GM19025 (cell line): ENCODE data around the gene VWA5A.

ENCODE experiments used
- ATAC-seq: cut with Tn5 transposase; IDR thresholded peaks from one replicate; pipeline ENCODE4 v1.9.1; 2021; ENCODE audit warnings: mild to moderate bottlenecking, low read depth, moderate library complexity; ENCODE audit not compliant: unreplicated experiment

VWA5A gene

DNA sequence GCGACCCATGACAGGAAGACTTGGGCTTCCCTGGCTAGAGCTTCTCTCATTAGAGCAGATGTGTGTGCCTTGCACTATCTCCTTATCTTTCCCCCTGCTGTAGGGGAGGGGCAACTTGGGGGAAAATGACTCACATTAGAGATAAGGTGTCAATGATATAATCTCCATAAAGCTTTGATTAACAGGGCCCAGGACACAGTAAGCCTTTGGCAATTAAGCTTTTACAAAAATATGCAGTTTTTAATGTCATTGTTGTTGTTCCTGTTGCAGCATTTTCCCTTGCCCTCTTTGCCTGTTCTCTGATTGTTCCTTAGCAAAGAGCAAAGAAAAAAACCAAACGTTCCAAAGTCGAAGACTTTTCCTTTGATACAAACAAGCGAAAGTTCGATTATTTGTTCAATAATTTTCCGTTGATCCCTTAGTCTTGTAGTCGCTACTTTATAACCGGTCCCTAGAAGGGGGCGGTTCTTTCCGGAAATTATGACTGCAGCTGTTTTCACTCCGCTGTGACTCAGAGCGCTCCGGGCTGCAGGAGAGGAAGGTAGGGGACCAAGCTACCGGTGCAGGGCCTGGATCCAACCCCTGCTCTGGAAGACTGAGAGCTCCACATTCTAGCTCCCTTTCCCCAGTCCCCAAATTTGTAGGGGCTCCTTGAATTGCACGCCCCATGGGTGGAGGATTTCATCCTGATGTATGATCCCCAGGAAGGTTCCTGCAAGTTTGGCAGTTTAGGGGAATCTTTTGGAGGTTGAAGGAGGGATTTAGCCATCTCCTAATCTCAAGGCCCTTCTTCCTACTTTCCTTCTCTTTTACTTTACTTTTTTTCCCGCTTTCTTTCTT lies at the start of gene VWA5A:
TSS of gene VWA5A (plus strand) at position 509 of the 840 bp plus-strand sequence. CDS start 2,062 bp downstream, outside the sequence.
- ATAC-seq, result peak; percentile 98

DNA sequence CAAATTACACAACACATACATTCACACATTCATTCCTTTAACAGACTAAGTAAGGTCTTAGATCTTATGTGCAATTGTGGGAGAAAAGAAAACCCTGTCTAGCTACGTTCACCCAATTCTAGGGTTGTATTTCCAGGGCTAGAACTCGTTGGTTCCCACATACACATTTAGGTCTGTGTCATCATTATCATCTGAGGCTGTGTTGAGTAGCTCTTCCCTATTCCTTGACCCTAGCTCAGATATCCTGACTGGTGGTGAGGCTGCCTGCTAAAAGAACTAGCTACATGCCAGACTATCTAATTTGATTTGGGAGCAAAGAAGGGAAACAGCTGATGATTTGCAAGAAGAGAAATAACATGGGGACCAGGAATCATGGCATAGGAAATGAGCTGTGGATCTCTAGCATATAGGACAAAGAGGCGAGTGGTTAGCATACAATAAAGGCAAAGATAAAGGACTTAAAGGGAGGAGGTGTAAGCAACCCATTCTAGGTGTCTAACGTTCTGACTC lies 46.6 kb upstream of the VWA5A start:
- ATAC-seq, result no peak

DNA sequence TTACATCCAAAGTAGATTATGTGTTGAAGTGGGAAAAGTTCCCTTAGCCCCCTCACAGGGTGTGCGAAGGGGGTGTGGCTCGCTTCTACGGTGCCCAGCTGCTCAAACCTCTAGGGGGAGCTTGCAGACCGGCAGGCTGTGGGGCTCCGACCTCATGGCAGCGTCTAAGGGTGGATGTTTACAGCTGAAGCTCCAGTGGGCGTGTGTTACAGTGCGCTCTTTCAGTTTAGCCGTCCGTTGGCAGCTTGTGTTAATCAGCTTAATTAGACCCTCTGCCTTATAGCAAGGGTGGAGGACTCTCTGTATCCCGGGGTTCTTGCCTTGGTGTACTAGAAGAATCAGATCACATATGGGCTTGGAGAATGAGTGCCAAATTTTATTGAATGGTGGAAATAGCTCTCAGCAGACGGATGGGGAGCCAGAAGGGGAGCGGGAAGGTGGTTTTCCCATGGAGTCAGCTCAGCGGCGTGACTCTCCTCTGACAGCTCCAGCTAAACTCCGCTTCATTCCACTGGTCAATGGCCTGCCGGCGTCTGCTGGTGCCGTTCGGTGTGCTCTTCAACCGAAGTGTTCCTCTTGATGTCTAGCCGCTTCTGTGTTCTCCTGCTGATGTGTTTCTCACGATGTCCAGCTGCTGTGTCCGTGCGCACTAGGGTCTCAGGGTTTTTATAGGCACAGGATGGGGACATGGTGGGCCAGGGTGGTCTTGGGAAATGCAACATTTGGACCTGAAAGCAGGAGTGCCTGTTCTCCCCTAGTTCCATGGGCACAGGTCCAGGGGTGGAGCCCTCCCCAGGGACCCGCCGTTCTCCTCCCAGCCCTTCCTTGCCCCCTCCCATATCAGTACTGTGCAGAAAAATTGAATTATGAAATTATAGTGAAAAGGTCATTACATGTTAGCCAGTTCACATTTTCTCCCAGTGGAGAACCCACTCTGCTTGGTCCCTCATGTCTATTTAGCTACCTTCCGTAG lies 45.5 kb upstream of the VWA5A start:
- peak; percentile 64 for ATAC-seq

DNA sequence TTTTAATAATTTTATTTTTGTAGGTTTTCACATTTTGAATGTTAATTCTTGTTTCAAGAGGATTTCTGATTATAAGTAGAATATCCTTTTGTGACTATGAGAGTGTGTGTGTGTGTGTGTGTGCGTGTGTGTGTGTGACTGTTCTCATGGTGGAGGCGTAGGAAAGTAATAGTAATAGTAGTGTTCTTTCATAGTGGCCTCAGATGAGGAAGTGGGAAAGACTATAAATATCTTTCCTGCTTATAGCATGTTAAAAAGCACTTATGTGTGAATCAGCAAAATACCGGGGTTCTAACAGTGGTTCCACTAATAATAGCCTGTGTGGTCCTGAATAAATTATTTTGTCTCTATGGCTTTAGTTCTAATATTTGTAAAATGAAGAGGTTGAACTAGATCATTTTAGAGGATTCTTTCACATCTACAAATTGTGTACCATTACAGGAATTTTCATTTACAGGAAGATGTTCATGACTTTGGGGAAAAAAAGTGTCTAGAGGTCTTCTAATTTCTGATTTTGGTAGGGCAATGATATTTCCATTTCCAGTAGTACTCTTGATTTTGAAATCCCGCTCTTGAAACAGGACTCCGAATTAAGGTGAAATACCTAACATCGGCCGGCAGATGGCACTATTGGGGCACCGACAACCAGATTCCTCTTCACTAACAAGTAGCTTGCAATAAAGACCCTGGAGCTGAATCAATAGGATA lies 44.2 kb upstream of the VWA5A start:
- ATAC-seq, result no peak

- no peak for ATAC-seq
Measured at GRCh38 chr11:124071623-124071948, 43.7 kb upstream of the VWA5A start.

DNA sequence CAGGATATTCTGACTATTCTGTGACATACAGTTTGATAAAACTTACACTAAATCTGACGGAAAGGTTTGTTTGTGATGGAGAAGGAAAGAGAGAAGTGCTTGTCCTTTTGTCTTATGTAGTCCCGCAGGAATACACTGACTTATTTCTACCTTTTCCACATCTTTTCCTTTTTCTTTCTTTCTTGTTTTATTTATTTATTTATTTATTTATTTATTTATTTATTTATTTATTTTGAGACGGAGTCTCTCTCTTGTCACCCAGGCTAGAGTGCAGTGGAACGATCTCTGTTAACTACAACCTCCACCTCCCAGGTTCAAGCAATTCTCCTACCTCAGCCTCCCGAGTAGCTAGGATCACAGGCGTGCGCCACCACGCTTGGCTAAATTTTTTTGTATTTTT lies 43.1 kb upstream of the VWA5A start:
- ATAC-seq, result no peak

GRCh38 chr11:124074554-124074953 lies 40.7 kb upstream of the VWA5A start:
- no peak for ATAC-seq

GRCh38 chr11:124075492-124075840 lies 39.8 kb upstream of the VWA5A start:
- no peak for ATAC-seq

DNA sequence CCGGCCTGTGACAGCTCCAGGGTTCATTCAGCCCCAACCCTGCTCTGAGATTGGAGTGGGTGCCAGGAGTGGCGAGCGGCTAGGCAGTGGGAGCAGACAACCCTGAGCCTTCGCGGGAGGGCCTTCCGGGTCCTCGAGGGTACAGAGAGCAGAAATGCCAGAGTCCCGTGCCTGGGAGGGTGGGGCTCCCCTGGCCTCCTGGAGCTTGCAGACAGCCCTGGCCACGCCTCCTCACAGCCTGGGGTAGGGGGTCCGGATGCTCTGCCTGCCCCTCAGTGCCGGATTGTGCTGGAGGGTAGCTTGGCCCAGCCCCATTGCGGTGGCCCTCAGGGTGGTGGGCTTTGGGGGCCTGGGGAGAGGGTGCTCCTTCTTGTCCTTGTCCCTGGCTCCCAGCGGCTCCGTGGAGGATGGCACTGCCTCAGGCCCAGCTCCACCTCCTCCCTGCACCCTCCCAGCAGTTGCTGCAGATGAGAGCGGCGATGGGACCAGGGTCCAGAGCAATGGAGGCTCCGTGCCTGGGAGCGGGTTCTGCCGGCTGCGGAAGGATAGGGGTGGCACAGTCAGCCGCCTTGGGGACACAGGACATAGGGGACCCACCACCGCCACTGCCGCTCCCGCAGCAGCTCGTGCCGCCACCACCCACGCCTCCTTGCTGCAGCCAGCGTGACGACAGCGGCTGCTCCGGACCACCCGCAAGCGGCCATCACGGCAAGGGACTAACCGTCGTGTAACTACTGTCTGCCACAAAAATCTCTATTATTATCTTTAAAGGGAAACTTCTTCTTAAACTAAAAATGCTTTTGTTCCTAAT lies 39.2 kb upstream of the VWA5A start:
- no peak for ATAC-seq

DNA sequence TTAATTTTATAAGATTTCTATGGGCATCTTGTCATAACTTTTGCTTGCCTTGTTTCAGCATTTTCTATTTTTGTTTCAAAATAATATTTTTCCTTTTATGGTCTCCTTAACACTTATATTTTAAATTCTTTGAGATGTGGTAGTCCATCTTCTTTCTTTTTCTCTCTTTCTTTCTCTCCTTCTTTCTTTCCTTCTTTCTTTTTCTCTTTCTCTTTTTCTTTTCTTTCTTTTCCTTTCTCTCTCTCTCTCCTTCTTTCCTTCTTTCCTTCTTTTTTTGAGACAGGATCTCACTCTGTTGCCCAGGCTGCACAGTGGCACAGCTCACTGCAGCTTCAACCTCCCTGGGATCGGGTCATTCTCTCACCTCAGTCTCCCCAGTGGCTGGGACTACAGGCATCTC lies 38.0 kb upstream of the VWA5A start:
- ATAC-seq, result no peak

DNA sequence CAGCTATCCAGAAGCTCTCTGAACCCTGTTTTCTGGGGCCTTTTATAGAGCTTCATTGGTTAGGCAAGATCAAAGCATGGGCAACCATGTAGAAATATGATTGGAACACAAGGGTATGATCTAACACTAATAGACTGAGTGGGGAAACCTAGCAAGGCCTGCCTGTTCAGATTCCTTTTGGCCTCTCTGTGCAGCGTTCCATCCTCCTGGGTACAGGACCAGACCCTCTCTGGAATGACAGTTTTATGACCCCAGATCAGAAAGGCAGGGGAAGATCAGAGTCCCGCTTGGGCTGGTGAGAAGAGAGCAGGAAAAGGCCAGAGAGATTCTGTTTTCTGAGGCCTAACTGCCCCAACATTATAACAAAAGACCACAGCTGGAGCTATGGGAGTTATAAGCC lies 36.7 kb upstream of the VWA5A start:
- ATAC-seq, result no peak

- ATAC-seq, result no peak
Measured at GRCh38 chr11:124079631-124080326, 35.5 kb upstream of the VWA5A start.

DNA sequence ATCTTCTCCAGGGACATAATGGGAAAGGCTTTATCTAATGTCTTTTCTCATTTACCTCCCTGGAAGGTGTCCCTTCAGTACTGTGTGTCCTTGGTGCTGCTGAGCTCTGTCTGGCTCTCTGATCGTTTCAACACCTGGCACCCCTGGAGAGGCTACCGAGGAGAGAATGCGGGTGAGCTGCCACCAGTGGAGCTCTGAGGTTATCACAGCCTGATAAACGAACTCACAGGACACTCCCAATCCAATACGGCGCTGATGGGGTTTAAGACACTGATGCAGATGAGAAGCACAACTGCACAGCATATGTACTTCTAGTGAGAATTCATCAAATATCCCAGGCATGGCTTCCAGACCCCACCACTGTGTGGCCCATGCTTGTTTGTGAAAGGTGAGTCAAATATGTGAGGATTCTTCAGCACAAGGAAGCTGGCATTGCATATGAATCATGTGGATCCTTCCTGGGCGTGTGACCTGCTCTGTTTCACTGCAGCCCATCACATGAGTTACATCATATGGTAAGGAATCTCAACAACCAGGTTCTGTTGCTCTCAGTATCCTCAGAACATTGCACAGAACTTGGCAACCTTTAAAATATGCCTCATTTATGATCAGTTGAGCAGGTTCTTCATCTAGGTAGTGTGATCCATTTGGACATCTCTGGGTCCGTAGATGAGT lies 34.8 kb upstream of the VWA5A start:
- no peak for ATAC-seq

DNA sequence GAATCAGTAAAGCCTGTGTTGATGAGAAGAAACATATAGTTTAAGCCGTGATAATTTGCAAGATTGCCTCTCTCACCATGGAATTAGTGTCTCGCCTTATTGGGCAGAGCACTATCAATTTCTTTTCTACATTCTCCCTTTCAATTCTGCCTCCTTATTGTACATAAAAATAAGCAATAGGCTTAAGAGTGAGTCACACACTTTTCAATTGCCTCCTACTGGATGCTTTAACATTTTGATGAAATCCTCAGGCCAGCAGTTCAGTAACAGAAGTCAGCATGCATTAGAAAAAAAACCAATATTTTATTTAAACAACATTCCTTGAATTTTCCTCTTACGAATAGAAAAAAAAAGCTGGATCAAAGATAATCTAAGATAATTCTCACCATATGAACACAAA lies 33.8 kb upstream of the VWA5A start:
- no peak for ATAC-seq

DNA sequence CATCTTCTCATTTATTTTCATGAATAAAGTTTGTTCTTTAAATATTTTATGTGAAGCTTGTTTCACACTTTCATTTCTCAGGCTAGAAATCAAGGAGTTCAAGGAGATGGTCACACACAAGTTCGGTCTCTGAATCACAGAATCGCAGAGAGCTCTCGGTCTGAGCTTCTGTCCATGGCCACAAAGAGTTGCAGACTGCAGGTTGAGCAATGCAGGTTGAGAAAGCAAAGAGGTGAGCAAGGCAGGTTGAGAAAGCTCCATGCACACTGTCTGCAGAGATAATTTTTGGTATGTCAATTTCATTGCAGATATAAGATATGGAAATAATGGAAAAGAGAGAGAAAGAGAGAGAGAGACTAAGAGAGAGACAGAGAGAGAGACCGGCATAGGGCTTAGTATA lies 32.9 kb upstream of the VWA5A start:
- no peak for ATAC-seq

DNA sequence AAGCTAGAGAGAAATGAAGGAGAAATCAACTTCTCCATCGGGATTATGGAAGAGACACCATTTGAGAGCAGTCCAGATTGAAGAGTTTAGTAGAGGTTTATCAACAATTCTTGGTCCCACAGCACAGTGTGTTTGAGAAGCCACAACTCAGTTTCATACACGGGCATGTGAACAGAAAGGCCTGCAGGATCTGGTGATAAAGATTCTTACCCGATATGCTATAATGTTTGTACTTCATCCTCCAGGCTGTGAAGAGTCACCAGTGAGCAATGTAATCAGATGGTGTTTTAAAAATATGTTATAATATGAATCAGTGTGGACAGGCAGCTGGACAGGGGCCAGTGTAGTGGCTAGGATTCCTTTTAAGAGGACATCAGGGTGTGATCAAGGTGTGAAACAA lies 29.7 kb upstream of the VWA5A start:
- ATAC-seq, result no peak

DNA sequence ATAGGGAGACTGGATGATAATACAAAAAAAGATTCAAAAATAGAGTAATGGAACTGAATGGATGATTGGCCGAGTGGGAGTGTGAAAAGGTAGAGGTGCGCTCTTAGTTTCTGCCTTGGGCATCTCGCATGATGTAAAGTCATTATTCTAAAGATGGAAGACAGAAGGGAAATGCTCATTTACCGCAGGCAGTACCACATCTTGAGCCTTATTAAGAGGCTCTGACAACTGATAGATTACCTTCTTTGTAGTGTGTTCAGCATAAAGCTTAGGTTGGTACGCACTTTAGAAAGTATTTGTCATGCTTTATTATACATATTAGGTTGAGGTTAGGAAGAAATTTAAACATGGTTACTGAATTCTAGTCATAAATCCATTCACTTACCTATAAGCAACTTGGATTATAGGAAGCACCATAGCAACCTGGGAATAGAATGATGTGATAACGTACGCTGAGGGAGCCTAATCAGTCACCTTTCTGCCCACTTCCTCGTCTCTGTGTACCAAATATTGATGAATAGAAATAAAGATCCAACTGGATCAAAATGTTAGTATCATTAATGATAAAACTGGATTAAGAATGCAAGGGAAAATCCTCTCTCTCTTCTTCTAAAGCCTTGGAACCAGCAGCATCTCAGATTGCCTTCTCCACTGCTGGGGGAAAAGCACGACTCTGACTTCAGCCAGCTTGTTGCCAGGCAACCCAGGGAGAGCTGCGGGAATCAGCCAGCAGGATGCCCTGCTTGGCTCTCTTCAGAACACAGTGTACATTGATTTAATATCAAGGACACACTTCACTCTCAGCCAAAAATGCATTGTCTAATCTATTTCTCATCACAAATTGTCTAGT lies 29.0 kb upstream of the VWA5A start:
- no peak for ATAC-seq

DNA sequence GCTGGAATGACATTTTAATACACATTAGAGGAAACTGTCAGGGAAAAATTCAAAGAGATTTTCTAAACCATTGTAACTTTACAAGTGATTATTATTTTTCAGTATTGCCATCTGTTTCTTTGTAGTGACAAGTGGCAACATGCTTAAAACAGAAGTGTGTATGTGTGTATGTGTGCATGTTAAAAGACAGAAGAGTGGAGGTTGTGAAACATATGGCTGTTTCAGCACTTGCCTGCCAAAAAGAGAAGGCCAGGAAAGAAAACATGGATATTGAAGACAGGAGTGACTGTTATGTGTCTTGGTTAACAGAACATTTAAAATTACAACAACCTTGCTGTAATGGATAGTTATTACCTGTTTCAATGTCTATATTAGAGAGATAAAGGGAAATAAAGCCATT lies 24.3 kb upstream of the VWA5A start:
- ATAC-seq, result no peak
